Activated CD8-positive, alpha-beta memory T cell treated with anti-CD3 and anti-CD28 coated beads, Interleukin-2, amount 50 U/mL, for 48 hours (primary cell): ENCODE data around the gene MRNIP.

Experiments
- DNase-seq: peaks from one replicate; pipeline ENCODE4 v3.0.0-alpha.2; 2020

MRNIP gene

GRCh38 chr5:179820127-179820482 is 38.5 kb downstream of the MRNIP start:
- no peak for DNase-seq

GRCh38 chr5:179819296-179820126 is 39.1 kb downstream of the MRNIP start:
- DNase-seq, result peak; percentile 78

GRCh38 chr5:179818746-179819295 is 39.8 kb downstream of the MRNIP start:
- peak; percentile 89 for DNase-seq

GRCh38 chr5:179817890-179818745 is 40.5 kb downstream of the MRNIP start:
- peak; percentile 56 for DNase-seq

- DNase-seq, result peak; percentile 65
Measured at GRCh38 chr5:179817470-179817840, 41.2 kb downstream of the MRNIP start.

GRCh38 chr5:179816796-179817469 is 41.7 kb downstream of the MRNIP start:
- DNase-seq, result peak; percentile 62

GRCh38 chr5:179816401-179816795 is 42.2 kb downstream of the MRNIP start:
- no peak for DNase-seq

- no peak for DNase-seq
Measured at GRCh38 chr5:179815491-179816249, 42.9 kb downstream of the MRNIP start.

GRCh38 chr5:179814090-179814489 is 44.5 kb downstream of the MRNIP start:
- no peak for DNase-seq

- no peak for DNase-seq
Measured at GRCh38 chr5:179812997-179813607, 45.5 kb downstream of the MRNIP start.

GRCh38 chr5:179812135-179812825 is 46.3 kb downstream of the MRNIP start:
- DNase-seq, result no peak

- peak; percentile 84 for DNase-seq
Measured at GRCh38 chr5:179806250-179807048, 52.2 kb downstream of the MRNIP start, which contains the start of gene MGAT4B. Gene MGAT4B, minus strand, starts transcription at chr5:179806866. Its CDS starts 283 bp downstream, at chr5:179806583.

GRCh38 chr5:179805529-179806249 is 52.9 kb downstream of the MRNIP start:
- DNase-seq, result peak; percentile 67

- peak; percentile 61 for DNase-seq
Measured at GRCh38 chr5:179805070-179805528, 53.5 kb downstream of the MRNIP start.

- no peak for DNase-seq
Measured at GRCh38 chr5:179804555-179804947, 54.1 kb downstream of the MRNIP start.

- peak; percentile 79 for DNase-seq
Measured at GRCh38 chr5:179803651-179804554, 54.7 kb downstream of the MRNIP start.

- peak; percentile 61 for DNase-seq
Measured at GRCh38 chr5:179802950-179803562, 55.6 kb downstream of the MRNIP start.
